Fibroblast of mammary gland (primary cell): ENCODE data around the gene RPL3.
A peak's percentile ranks its signal among the peaks of the same experiment; 100 is the strongest.

ENCODE experiments used
- DNase-seq: peaks from one replicate; pipeline ENCODE4 v3.0.0-alpha.2; 2010; ENCODE audit warnings: low read depth
- H3K4me3 ChIP-seq: 2 replicates; pipeline ENCODE4 v1.5.1; 2011; ENCODE audit warnings: low read depth, mild to moderate bottlenecking, low read length, moderate library complexity; ENCODE audit not compliant: control insufficient read depth
- CTCF ChIP-seq: conservative IDR thresholded peaks from 2 replicates; pipeline ENCODE4 v1.5.1; 2011; ENCODE audit warnings: low read depth, low read length, inconsistent platforms; ENCODE audit not compliant: control insufficient read depth, insufficient read depth

The RPL3 gene

GRCh38 chr22:39297490-39298240 is 21.8 kb downstream of the RPL3 start:
- no peak overlapping the region for H3K4me3 ChIP-seq
- TF ChIP-seq CTCF: no peak
- no peak for DNase-seq

GRCh38 chr22:39296981-39297489 is 22.4 kb downstream of the RPL3 start:
- DNase-seq: no peak
- no peak overlapping the region for H3K4me3 ChIP-seq
- no peak for TF ChIP-seq CTCF

GRCh38 chr22:39296535-39296934 is 22.9 kb downstream of the RPL3 start:
- no peak for TF ChIP-seq CTCF
- DNase-seq: no peak
- H3K4me3 ChIP-seq: no peak overlapping the region

DNA sequence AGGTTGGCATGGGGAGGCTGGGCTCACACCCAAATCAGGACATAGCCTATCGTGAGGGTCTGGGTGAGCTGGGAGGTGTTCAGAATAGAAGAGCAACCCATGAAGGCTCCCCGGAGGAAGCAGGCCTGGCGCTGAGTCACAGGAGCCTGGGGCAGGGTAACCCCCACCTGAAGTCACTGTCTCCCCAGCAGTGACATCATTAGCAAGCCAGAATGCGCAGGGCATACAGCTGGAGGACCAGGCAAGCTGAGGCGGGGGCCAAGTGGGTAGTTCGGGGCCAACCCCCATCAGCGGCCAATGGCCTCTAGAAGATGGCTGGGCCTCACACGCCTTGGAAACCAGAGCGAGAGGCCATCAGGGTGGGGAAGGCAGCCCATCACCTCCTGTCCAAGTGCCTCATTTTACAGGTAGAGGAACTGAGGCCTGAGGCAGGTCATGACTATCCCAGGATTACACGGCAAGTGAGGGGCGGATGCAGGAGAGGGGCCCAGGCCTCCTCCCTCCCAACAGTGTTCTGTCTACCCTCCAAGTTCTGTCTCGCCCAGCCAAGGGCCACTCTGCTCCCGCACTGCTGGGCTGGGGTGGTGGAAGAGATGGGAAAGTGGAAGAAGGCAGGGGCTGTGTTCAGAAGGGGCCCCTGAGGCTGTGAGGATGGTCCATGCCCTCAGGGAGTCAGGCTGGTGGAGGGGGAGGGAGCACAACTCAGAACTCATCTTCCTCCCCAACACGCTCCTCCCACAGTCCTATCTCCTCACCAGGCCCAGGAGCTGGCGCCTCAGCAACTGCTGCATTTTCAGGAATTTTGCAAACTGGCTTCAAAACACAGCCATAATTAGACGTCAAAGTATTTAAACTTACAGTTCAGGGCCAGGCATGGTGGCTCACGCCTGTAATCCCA is 24.6 kb downstream of the RPL3 start:
- TF ChIP-seq CTCF: no peak
- H3K4me3 ChIP-seq: no peak overlapping the region
- no peak for DNase-seq

- no peak for DNase-seq
- no peak overlapping the region for H3K4me3 ChIP-seq
- TF ChIP-seq CTCF: no peak
These were observed 25.6 kb downstream of the RPL3 start for GRCh38 chr22:39293766-39294368.

DNA sequence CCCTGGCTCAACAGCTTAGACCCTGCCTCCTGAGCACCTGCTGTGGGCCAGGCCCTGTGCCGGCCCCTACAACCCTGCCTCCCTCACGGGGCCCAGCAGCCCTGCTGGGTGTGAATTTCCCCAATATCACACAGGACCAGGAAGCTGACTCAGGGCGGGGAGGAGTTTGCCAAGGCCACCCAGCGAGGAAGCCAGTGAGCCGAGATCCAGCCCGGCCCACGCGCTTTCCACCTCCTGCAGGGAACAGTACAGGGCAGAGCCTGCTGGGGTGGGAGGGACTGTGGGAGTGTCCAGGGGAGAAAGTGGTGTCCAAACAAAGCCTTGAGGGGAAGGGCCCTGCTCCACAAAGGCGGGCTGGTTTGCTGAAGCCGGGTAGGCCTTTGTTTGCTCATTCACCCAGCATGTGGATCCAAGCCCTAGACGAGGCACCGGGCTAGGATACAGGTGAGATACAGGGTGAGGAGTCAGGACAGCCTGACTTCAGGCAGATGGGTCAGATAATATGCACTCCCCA is 26.8 kb downstream of the RPL3 start:
- no peak for TF ChIP-seq CTCF
- DNase-seq: peak; percentile 87
- H3K4me3 ChIP-seq: no peak overlapping the region
